Activated gamma-delta T cell treated with Interleukin-2 at 50 U/mL for 16 hours (primary cell): ENCODE data around the gene SLC25A19.
A peak's percentile ranks its signal among the peaks of the same experiment; 100 is the strongest.

Experiments
- DNase-seq: peaks from one replicate; pipeline ENCODE4 v3.0.0-alpha.2; 2020

SLC25A19 gene

GRCh38 chr17:75289115-75289831 is at the start of gene SLC25A19:
TSS of gene SLC25A19 (minus strand) at chr17:75289433. CDS start at chr17:75286764, 2,669 bp downstream.
- peak; percentile 96 for DNase-seq

- DNase-seq = no peak
These were observed 49.1 kb upstream of the SLC25A19 start for GRCh38 chr17:75338335-75338734.

GRCh38 chr17:75335315-75335714 is 46.1 kb upstream of the SLC25A19 start:
- DNase-seq = no peak

- no peak for DNase-seq
These were observed 45.5 kb upstream of the SLC25A19 start for GRCh38 chr17:75334723-75335122.

GRCh38 chr17:75331671-75332070 is 42.4 kb upstream of the SLC25A19 start:
- DNase-seq = no peak

GRCh38 chr17:75327757-75328156 is 38.5 kb upstream of the SLC25A19 start:
- DNase-seq = no peak

GRCh38 chr17:75326226-75326848 is 37.1 kb upstream of the SLC25A19 start:
- DNase-seq = no peak

- no peak for DNase-seq
These were observed 36.6 kb upstream of the SLC25A19 start for GRCh38 chr17:75325827-75326225.

- no peak for DNase-seq
These were observed 36.1 kb upstream of the SLC25A19 start for GRCh38 chr17:75325348-75325747.

GRCh38 chr17:75321506-75321905 is 32.3 kb upstream of the SLC25A19 start:
- no peak for DNase-seq

GRCh38 chr17:75319904-75320691 is 30.9 kb upstream of the SLC25A19 start:
- DNase-seq = no peak

GRCh38 chr17:75318615-75319222 is 29.5 kb upstream of the SLC25A19 start:
- no peak for DNase-seq

GRCh38 chr17:75318211-75318610 is 29.0 kb upstream of the SLC25A19 start:
- no peak for DNase-seq

GRCh38 chr17:75317671-75318070 is 28.4 kb upstream of the SLC25A19 start:
- no peak for DNase-seq

- no peak for DNase-seq
These were observed 27.0 kb upstream of the SLC25A19 start for GRCh38 chr17:75316253-75316652.

GRCh38 chr17:75315541-75316243 is 26.5 kb upstream of the SLC25A19 start:
- no peak for DNase-seq

- DNase-seq = no peak
These were observed 24.8 kb upstream of the SLC25A19 start for GRCh38 chr17:75313941-75314551.

- DNase-seq = no peak
These were observed 19.7 kb upstream of the SLC25A19 start for GRCh38 chr17:75308732-75309629.

GRCh38 chr17:75307957-75308731 is 18.9 kb upstream of the SLC25A19 start:
- no peak for DNase-seq

GRCh38 chr17:75301502-75302206 is 12.4 kb upstream of the SLC25A19 start:
- no peak for DNase-seq
